Psoas muscle (tissue), 8 donors: ENCODE results near the gene SLC23A2. TPM values are rescaled to one million over a fixed set of nuclear protein-coding genes. Genes with fewer than 3 reads are reported as not detected.

Experiments used
- ATAC-seq, 4 donors: fragments of 200-7000 bp; cut with Tn5 transposase; one replicate each; pipeline ENCODE4 v1.9.1; 2020; ENCODE audit warnings: moderate library complexity in 3 of 4, mild to moderate bottlenecking in 2 of 4
- DNase-seq, 2 donors: peaks; one replicate each; pipeline ENCODE4 v3.0.0-alpha.2; 2020
- H3K27ac ChIP-seq: fragments of 200-600 bp; one replicate; pipeline ENCODE4 v1.8.0; 2022
- H3K27me3 ChIP-seq, 3 donors: fragments of 200-600 bp in 1 of 3; one replicate each; pipeline versions ENCODE4 v1.6.1 to v1.8.0; 2013 to 2022; ENCODE audit warnings: low read length in 2 of 3, mild to moderate bottlenecking in 2 of 3, moderate library complexity in 1 of 3; ENCODE audit not compliant: insufficient read depth in 3 of 3
- H3K36me3 ChIP-seq, 2 donors: fragments of 200-600 bp in 1 of 2; one replicate each; pipeline versions ENCODE4 v1.6.1 to v1.8.0; 2013 to 2022; ENCODE audit warnings: low read depth in 1 of 2, mild to moderate bottlenecking in 1 of 2, moderate library complexity in 1 of 2; ENCODE audit not compliant: insufficient read depth in 1 of 2
- H3K4me1 ChIP-seq: fragments of 200-600 bp; one replicate; pipeline ENCODE4 v1.8.0; 2022
- H3K4me3 ChIP-seq: fragments of 200-600 bp; one replicate; pipeline ENCODE4 v1.8.0; 2022; ENCODE audit warnings: mild to moderate bottlenecking
- H3K9me3 ChIP-seq: fragments of 200-600 bp; one replicate; pipeline ENCODE4 v1.8.0; 2022
- CTCF ChIP-seq: fragments of 200-600 bp; IDR thresholded peaks from one replicate; pipeline ENCODE4 v1.8.0; 2022; ENCODE audit warnings: antibody characterized with exemption
- WGBS, 3 donors: extraction: QIAGEN DNeasy Blood & Tissue Kit; methylation state at CpG; one replicate each; pipeline versions ENCODE4 v1.1.6 to v1.1.7; 2013; 5-methylcytosine and 5-hydroxymethylcytosine counted together
- intact Hi-C, 2 donors: fragments of 100-400 bp; cut with DNase I; formaldehyde crosslinking; loops; one replicate each; pipeline versions ENCODE4 v1.11.0 to v1.14.2; 2022
- polyA plus RNA-seq, 3 donors: library from polyadenylated mRNA; stranded (reverse); fragments of 200-250 nt; gene quantifications; one replicate each; pipeline ENCODE4 v1.2.3, GENCODE V29; 2013
- total RNA-seq, 4 donors: library from RNA; stranded (reverse); fragmentation: NEBNext Ultra II Directional in 2 of 4; extraction: Animal tissue kit (Norgen Biotek cat#: 25700) in 2 of 4; gene quantifications; one replicate each; pipeline versions ENCODE4 v1.2.1 to v1.2.4, GENCODE V29; 2021 to 2023
- donor health status: healthy with polysubstance abuse.
- donor health status: DM: no; HTN: no; CAD: no; lungs with moderate emphysema.
- donor health status: Bipolar disorder and iron deficiency.
- donor health status: healthy.
- donor health status: DM: yes; HTN: yes; CAD: no.
- donor health status: DM: no; HTN: no; CAD: no.
- donor health status: DM: no; HTN: no; CAD: no.
- donor health status: DM: yes; HTN: yes; CAD: no.

SLC23A2 gene
- total and polyA plus RNA-seq, 7 donors: 0.87 to 4.9 (median 3.4) TPM

GRCh38 chr20:4953881-4954280 lies 47.4 kb downstream of the SLC23A2 start:
- no peaks in the 10 kb centered on the region for H3K4me1 ChIP-seq
- no peak for TF ChIP-seq CTCF
- ATAC-seq (no peak), DNase-seq (no peak)
- no peak overlapping the region for H3K27ac ChIP-seq
- no peaks in the 10 kb centered on the region for H3K27me3 ChIP-seq
- no peak overlapping the region for H3K4me3 ChIP-seq
- intact Hi-C loops: no loop called here
- no peaks in the 10 kb centered on the region for H3K9me3 ChIP-seq
- no peaks in the 10 kb centered on the region for H3K36me3 ChIP-seq

- Histone ChIP-seq H3K27me3 (no peaks in the 10 kb centered on the region), H3K27ac (no peak overlapping the region), H3K4me1 (peaks cover 5% of the 10 kb centered on the region), H3K4me3 (no peak overlapping the region), H3K36me3 (no peaks in the 10 kb centered on the region), H3K9me3 (no peaks in the 10 kb centered on the region)
- 94 to 100% (median 94%) methylated on average over 1 of the region's 1 CpG for WGBS, 3 donors
- TF ChIP-seq CTCF: no peak
- no peak for DNase-seq
- intact Hi-C loops: no loop called here
- no peak for ATAC-seq
These were observed 49.1 kb downstream of the SLC23A2 start for GRCh38 chr20:4952229-4952628.

GRCh38 chr20:4951299-4951698 lies 50.0 kb downstream of the SLC23A2 start:
- no peak for TF ChIP-seq CTCF
- Histone ChIP-seq H3K27me3 (no peaks in the 10 kb centered on the region), H3K9me3 (no peaks in the 10 kb centered on the region), H3K4me3 (no peak overlapping the region), H3K27ac (no peak overlapping the region), H3K4me1 (peaks cover 5% of the 10 kb centered on the region), H3K36me3 (no peaks in the 10 kb centered on the region)
- 42 to 54% (median 46%) methylated on average over 3 of the region's 3 CpGs for WGBS, 3 donors
- intact Hi-C loops: no loop called here
- DNase-seq (no peak), ATAC-seq (peak in 3 of 4 donors; percentile 46 to 51 (median 50))

GRCh38 chr20:4950841-4951240 lies 50.5 kb downstream of the SLC23A2 start:
- no peak for ATAC-seq
- Histone ChIP-seq H3K4me1 (peaks cover 5% of the 10 kb centered on the region), H3K27me3 (no peaks in the 10 kb centered on the region), H3K27ac (no peak overlapping the region), H3K36me3 (no peaks in the 10 kb centered on the region), H3K9me3 (no peaks in the 10 kb centered on the region), H3K4me3 (no peak overlapping the region)
- TF ChIP-seq CTCF: no peak
- no peak for DNase-seq
- WGBS, 3 donors: 94 to 99% (median 94%) methylated on average over 4 of the region's 4 CpGs
- intact Hi-C loops: no loop called here

- H3K4me3 ChIP-seq: no peak overlapping the region
- H3K4me1 ChIP-seq: peaks cover 5% of the 10 kb centered on the region
- 66 to 91% (median 68%) methylated on average over 3 of the region's 3 CpGs for WGBS, 3 donors
- no peaks in the 10 kb centered on the region for H3K36me3 ChIP-seq
- no peaks in the 10 kb centered on the region for H3K27me3 ChIP-seq
- no peak for DNase-seq
- TF ChIP-seq CTCF: no peak
- ATAC-seq: no peak
- H3K27ac ChIP-seq: no peak overlapping the region
- intact Hi-C loops: no loop called here
- no peaks in the 10 kb centered on the region for H3K9me3 ChIP-seq
These were observed 50.9 kb downstream of the SLC23A2 start for GRCh38 chr20:4950437-4950836.
